GM12878 (cell line): ENCODE results near the gene TRUB2. TPM values are rescaled to one million over a fixed set of nuclear protein-coding genes. Genes with fewer than 3 reads are reported as not detected.
A peak's percentile ranks its signal among the peaks of the same experiment; 100 is the strongest.

ENCODE experiments used
- CEBPB ChIP-seq, 2 experiments: fragments of 150-350 bp in 1 of 2; IDR thresholded peaks; 2 replicates each; pipeline ENCODE4 v1.6.1; 2012 to 2014; ENCODE audit warnings: low read depth in 2 of 2, low read length in 2 of 2, borderline replicate concordance in 1 of 2, inconsistent platforms in 1 of 2
- CHD4 ChIP-seq: fragments of 200-600 bp; sonication (generic); IDR thresholded peaks from 2 replicates; pipeline ENCODE4 v1.6.1; 2016; ENCODE audit warnings: mild to moderate bottlenecking
- IKZF1 ChIP-seq: fragments of 450-650 bp; conservative IDR thresholded peaks from 2 replicates; pipeline ENCODE4 v1.6.1; 2017; ENCODE audit warnings: antibody characterized with exemption, mild to moderate bottlenecking
- JUND ChIP-seq: IDR thresholded peaks from 2 replicates; pipeline ENCODE4 v1.6.1; 2012; ENCODE audit warnings: low read depth, mild to moderate bottlenecking, low read length, improper control_type of control experiment, moderate library complexity
- MLLT1 ChIP-seq: fragments of 450-650 bp; IDR thresholded peaks from 2 replicates; pipeline ENCODE4 v1.6.1; 2016; ENCODE audit warnings: mild to moderate bottlenecking
- NBN ChIP-seq: fragments of 450-650 bp; IDR thresholded peaks from 2 replicates; pipeline ENCODE4 v1.6.1; 2016
- PAX5 ChIP-seq: IDR thresholded peaks from 2 replicates; pipeline ENCODE4 v1.6.1; 2011; ENCODE audit warnings: low read depth, low read length, borderline replicate concordance
- PAX8 ChIP-seq: fragments of 450-650 bp; IDR thresholded peaks from 2 replicates; pipeline ENCODE4 v1.6.1; 2017; ENCODE audit warnings: mild to moderate bottlenecking, moderate library complexity
- RBBP5 ChIP-seq: fragments of 200-600 bp; sonication (generic); conservative IDR thresholded peaks from 2 replicates; pipeline ENCODE4 v1.6.1; 2016
- REST ChIP-seq: IDR thresholded peaks from 2 replicates; pipeline ENCODE4 v1.6.1; 2012; ENCODE audit warnings: mild to moderate bottlenecking, low read depth, low read length
- TARDBP ChIP-seq: IDR thresholded peaks from 2 replicates; pipeline ENCODE4 v1.6.1; 2016; ENCODE audit warnings: borderline replicate concordance
- ZNF384 ChIP-seq: IDR thresholded peaks from 2 replicates; pipeline ENCODE4 v1.6.1; 2012; ENCODE audit warnings: low read depth, mild to moderate bottlenecking, low read length, improper control_type of control experiment, borderline replicate concordance
- ZZZ3 ChIP-seq: IDR thresholded peaks from 2 replicates; pipeline ENCODE4 v1.6.1; 2011; ENCODE audit warnings: low read depth; ENCODE audit not compliant: control insufficient read depth, insufficient read length
- polyA plus RNA-seq, 11 experiments: library from polyadenylated mRNA; depleted of rRNA in 4 of 11; unstranded in 6 of 11; stranded (reverse) in 5 of 11; fragments of >200 nt; fragmentation: Nextera tagmentation in 4 of 11; fragmentation: Illumina TruSeq in 1 of 11; extraction: Ambion mirVana in 4 of 11; extraction: Trizol in 1 of 11; gene quantifications; 1 replicate in 1 of 11; 2 replicates in 10 of 11; pipeline versions ENCODE4 v1.2.1 to v1.2.3, GENCODE V29; 2011 to 2016; ENCODE audit warnings: inconsistent platforms in 2 of 11, missing spikeins in 2 of 11, low read depth in 1 of 11
- total RNA-seq, 4 experiments: library from RNA; depleted of rRNA in 3 of 4; stranded (reverse); fragments of >200 nt in 3 of 4; fragmentation: Illumina TruSeq in 1 of 4; extraction: Trizol in 1 of 4; gene quantifications; 2 replicates each; pipeline versions ENCODE4 v1.2.1 to v1.2.3, GENCODE V29; 2013 to 2021

The TRUB2 gene
- total and polyA plus RNA-seq, 10 of the 15 experiments (the other 5 are each of a cell fraction or from before 2014, with no cell fraction given) = 2.8 to 70.5 (median 37.2) TPM

- TF ChIP-seq CEBPB (IDR thresholded peaks at IDR 0.05; ENCODE audit: borderline replicate concordance in 1 of 2, low read depth in 2 of 2, low read length in 2 of 2) (no peak), NBN (peak; percentile 60; the same call in 1 of the 2 replicates), REST (peak; percentile 34; the same call in 1 of the 2 replicates), PAX8 (no peak), CHD4 (no peak), JUND (no peak), MLLT1 (no peak), TARDBP (no peak), IKZF1 (peak; percentile 39), PAX5 (no peak), RBBP5 (no peak), ZZZ3 (no peak), ZNF384 (no peak)
Observed at GRCh38 chr9:128275198-128276007, 46.8 kb downstream of the TRUB2 start, which contains the start of gene GOLGA2 (continued).
